Middle frontal gyrus (tissue), 1 donor: ENCODE results near the gene EIF3J.
"Not testable (repeated sequence)": the region's sequence is repeated elsewhere in the genome, so short reads cannot be mapped to it uniquely, and the experiment has no call there.

Experiments used
- DNase-seq: peaks from one replicate; pipeline ENCODE4 v3.0.0-alpha.2; 2015; ENCODE audit warnings: low spot score; ENCODE audit errors: extremely low spot score

The EIF3J gene

GRCh38 chr15:44536962-44537734, at the start of gene EIF3J:
EIF3J (plus strand) TSS chr15:44537147; CDS start chr15:44537195, 48 bp downstream.
- peak; percentile 86 for DNase-seq

- DNase-seq, result no peak
Observed at GRCh38 chr15:44489464-44489863, 47.5 kb upstream of the EIF3J start.

GRCh38 chr15:44490622-44491021, 46.3 kb upstream of the EIF3J start:
- no peak for DNase-seq

DNA sequence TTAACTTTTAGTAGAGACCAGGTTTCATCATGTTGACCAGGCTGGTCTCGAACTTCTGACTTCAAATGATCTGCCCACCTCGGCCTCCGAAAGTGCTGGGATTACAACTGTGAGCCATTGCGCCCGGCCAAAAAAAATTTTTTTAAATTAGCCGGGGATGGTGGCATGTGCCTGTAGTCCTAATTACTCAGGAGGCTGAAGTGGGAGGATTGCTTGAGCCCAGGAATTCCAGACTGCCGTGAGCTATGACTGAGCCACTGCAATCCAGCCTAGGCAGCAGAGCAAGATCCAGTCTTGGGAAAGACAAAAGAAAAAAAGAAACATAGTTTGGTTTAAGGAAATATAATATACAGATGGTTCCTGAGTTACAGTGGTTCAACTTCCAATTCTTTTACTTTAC, 44.9 kb upstream of the EIF3J start:
- DNase-seq, result no peak

DNA sequence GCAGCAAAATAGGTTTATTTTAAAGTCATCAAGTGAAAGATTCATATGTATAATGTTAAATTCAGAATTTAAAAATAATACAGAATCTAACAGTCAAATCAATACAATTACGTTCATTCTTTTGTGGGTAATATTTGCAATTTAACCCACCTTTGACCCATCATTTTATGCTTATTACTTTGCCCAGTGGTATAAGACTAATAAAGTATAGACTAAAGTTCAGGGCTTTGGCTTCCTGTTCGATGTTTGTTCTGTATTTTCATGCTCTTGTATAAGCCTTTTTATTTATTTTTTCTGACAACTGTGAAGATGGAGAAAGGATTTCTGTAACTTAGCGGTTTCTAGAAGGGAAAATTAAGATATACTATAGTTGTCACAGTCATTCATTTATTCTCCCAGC, 44.3 kb upstream of the EIF3J start:
- DNase-seq, result no peak

DNA sequence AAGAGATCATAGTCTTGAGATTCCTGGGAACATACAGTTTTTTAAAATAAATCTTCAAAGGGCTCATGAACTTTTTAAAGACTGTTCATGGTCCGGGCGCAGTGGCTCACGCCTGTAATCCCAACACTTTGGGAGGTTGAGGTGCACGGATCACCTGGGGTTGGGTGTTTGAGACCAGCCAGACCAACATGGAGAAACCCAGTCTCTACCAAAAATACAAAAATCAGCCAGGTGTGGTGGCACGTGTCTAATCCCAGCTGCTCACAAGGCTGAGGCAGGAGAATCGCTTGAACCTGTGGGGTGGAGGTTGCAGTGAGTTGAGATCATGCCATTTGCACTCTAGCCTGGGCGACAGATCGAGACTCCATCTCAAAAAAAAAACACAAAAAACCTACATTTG, 41.4 kb upstream of the EIF3J start:
- no peak for DNase-seq

DNA sequence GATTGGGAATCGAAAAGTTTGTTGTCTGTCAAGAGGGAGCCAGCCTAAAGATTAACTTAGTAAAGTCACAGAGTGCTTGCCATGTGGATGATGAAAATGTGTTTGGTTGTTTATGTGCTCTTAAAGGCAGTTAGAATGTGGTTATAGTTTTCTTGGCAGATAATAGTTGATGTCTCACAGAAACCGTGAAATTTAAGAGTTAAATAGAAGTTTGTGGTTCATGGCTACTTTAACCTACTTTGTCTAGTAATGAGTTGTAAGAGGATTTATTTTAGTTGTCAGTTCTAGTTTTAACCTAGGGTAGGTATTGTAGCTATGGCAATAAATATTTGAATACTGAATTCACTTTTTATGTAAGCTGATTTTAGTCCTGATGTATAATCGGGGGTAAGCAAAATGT, 36.4 kb upstream of the EIF3J start:
- DNase-seq, result no peak

DNA sequence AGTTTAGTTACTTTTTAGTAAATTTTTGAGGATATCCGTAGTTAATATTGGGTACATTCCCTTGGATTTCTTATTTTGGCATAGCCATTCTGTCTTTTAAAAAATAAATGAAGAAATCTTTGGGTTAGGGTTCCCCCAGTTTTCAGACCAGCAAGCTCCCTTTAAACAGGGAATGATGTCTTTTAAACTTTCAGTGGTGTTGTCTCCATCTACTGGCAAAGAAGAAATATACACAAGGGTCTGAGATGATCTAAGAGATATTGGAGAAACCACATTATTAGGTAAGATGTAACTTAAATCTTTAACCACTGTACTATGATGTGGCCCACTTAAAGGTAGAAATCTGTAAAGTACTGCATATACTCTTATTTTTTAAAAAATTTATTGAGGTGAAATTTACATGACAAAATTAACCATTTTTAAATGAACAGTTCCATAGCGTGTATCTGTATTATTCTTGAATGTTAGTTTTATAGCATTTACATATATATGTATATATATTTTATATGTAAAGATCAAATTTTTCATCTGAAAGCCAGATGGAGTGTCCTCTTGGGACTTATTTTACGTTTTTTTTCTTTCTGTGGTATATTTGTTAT, 35.1 kb upstream of the EIF3J start:
- no peak for DNase-seq

GRCh38 chr15:44516436-44516835, 20.5 kb upstream of the EIF3J start:
- DNase-seq, result no peak

DNA sequence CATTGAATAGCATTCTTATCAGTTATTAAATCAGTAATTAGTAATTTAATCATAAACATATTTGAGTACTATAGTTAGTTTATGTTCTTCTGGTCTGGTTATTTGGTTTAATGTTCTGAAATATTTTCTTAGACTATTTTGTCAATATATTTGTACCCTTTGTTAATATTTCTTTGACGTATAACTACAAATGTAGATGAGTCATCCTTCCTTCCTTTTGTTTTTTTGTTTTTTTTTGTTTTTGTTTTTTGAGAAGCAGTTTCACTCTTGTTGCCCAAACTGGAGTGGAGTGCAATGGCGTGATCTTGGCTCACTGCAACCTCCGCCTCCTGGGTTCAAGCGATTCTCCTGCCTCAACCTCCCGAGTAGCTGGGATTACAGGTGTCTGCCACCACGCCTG, 17.4 kb upstream of the EIF3J start:
- no peak for DNase-seq

DNA sequence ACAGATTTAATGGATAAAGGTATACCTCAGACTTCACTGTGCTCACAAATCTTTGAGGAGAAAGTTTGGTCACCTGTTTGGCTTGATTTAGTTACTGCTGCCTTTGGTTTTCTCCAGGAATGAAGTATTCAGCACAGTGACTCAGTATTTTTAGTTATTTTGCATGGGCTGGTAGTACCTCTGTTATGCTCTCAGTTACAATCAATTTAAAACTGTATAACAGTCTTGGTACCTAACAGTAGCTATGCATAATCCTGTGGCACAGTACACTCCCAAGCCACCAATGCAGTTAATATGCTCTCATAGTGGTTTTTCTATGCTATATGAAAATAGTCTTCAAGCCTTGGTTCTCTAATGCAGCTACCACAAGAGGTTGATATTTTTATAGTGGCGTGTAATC, 11.9 kb upstream of the EIF3J start:
- DNase-seq, result no peak

DNA sequence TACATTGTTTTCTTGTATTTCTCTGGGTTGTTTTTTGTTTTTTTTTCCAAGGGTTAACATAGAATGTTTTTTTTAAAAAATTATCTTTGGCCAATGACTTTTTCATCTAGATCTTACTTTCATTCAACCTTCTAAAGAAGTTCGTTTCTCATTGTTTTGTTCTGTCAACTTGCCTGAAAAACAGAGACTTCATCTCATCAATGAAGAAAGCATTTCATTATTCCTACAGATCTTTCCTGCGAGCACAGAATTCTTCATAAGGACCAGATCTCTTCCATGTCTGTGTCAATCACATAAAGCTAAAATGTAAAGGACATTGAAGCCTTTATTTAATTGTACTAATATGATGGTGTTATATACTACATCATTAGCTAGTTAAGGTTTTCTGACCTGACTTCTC, 9.7 kb upstream of the EIF3J start:
- DNase-seq, result no peak

DNA sequence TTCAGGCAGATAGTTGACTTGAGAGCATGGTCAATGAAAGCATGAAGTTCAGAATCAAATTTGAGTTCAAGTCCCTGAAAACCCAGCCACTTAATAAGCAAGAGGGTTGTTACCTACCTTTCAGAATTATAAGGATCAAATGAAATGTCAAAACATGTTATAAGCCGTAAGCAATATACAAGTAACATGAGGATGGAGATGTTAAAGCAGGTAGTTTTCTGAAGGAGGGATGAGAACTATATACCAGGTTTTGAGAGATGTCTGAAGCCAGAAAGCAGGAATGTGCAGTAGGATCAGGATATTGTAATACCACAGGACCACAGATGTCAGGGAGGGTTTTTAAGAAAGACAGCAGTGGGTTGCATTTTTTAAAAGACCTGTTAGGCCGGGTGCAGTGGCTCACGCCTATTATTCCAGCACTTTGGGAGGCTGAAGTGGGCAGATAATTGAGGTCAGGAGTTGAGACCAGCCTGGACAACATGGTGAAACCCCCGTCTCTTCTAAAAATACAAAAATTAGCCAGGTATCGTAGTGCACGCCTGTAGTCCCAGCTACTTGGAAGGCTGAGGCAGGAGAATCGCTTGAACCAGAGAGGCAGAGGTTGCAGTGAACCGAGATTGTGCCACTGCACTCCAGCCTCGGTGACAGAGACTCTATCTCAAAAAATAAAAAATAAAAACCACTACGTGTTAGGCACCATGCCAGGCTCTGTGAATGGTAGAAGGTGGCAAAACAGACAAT, 6.9 kb upstream of the EIF3J start:
- no peak for DNase-seq

- DNase-seq, result no peak
Observed at GRCh38 chr15:44530653-44531052, 6.3 kb upstream of the EIF3J start.

GRCh38 chr15:44532275-44532674, 4.7 kb upstream of the EIF3J start:
- not testable (repeated sequence) for DNase-seq

- no peak for DNase-seq
Observed at GRCh38 chr15:44532689-44533088, 4.3 kb upstream of the EIF3J start.

- DNase-seq, result no peak
Observed at GRCh38 chr15:44535092-44535491, 1.9 kb upstream of the EIF3J start.

GRCh38 chr15:44535523-44536301, 1.2 kb upstream of the EIF3J start:
- no peak for DNase-seq

DNA sequence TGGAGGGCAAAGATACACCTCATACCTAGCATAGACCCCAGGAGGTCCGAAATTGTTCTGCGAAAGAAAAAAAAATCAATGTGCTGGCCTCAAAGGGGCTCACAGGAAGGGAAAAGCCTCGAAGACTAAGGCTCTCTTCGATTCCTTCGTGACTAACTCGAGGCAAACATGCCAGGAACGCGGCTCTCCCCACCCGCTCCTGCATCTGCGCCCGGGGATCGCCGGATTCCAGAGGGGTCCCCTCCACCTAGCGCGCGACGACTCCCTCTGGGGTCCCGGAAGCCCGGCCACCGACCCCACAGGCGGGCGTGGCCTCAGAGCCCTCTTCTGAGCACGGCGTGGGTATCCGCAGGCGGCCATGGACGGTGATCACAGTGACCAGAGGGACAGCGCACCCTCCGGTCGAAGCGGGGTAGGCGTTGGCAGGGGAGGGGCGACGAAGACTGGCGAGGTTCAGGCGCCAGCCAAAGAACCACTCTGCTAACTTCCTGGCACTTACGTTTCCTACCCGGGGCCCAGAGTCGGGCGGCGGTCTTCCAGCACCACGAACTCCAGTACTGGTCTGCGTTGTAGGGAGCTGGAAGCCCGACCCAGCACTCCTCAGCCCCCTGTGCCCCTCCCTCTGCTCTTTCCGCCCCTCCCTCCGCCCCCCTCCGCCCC, 515 bp upstream of the EIF3J start:
- peak; percentile 62 for DNase-seq

- no peak for DNase-seq
Observed at GRCh38 chr15:44537735-44538240, 841 bp downstream of the EIF3J start.
